GM23338 (cell line): ENCODE results near the gene TEX51. TPM values are rescaled to one million over a fixed set of nuclear protein-coding genes. Genes with fewer than 3 reads are reported as not detected.

Experiments used
- ATAC-seq: fragments of 200-7000 bp; cut with Tn5 transposase; 3 replicates; pipeline ENCODE4 v1.9.1; 2020
- DNase-seq: peaks from one replicate; pipeline ENCODE4 v3.0.0-alpha.2; 2015; ENCODE audit warnings: low spot score
- H2AFZ ChIP-seq: fragments of 200-600 bp; sonication (generic); 2 replicates; pipeline ENCODE4 v1.8.0; 2016; ENCODE audit warnings: antibody characterized with exemption, mild to moderate bottlenecking, moderate library complexity
- H3F3A ChIP-seq: fragments of 200-600 bp; sonication (generic); replicated peaks from 2 replicates; pipeline ENCODE4 v1.8.0; 2017; ENCODE audit warnings: antibody characterized with exemption, mixed run types, low read depth
- H3K27ac ChIP-seq: fragments of 200-600 bp; sonication (generic); 2 replicates; pipeline ENCODE4 v1.6.1; 2016; ENCODE audit warnings: low read depth
- H3K27me3 ChIP-seq: fragments of 200-600 bp; sonication (generic); 2 replicates; pipeline ENCODE4 v1.8.0; 2016; ENCODE audit warnings: mild to moderate bottlenecking, mixed run types, moderate library complexity; ENCODE audit not compliant: insufficient read depth
- H3K36me3 ChIP-seq: fragments of 200-600 bp; sonication (generic); 2 replicates; pipeline ENCODE4 v1.8.0; 2016; ENCODE audit warnings: mild to moderate bottlenecking; ENCODE audit not compliant: insufficient read depth
- H3K4me1 ChIP-seq: fragments of 200-600 bp; sonication (generic); 2 replicates; pipeline ENCODE4 v1.8.0; 2016; ENCODE audit warnings: mild to moderate bottlenecking, moderate library complexity; ENCODE audit not compliant: insufficient read depth
- H3K4me2 ChIP-seq: fragments of 200-600 bp; sonication (generic); 2 replicates; pipeline ENCODE4 v1.7.1; 2017; ENCODE audit warnings: mixed run types
- H3K4me3 ChIP-seq: fragments of 200-600 bp; sonication (generic); 2 replicates; pipeline ENCODE4 v1.6.1; 2016; ENCODE audit warnings: mixed run types
- H3K79me2 ChIP-seq: fragments of 200-600 bp; sonication (generic); replicated peaks from 2 replicates; pipeline ENCODE4 v1.8.0; 2017; ENCODE audit warnings: mild to moderate bottlenecking; ENCODE audit not compliant: insufficient read depth
- H3K9me2 ChIP-seq: fragments of 200-600 bp; sonication (generic); 2 replicates; pipeline ENCODE4 v1.8.0; 2017; ENCODE audit not compliant: insufficient read depth
- H4K20me1 ChIP-seq: fragments of 200-600 bp; sonication (generic); replicated peaks from 2 replicates; pipeline ENCODE4 v1.8.0; 2017; ENCODE audit warnings: mild to moderate bottlenecking; ENCODE audit not compliant: insufficient read depth
- H3K27ac Mint-ChIP-seq: 2 replicates; pipeline ENCODE4 v1.8.0; 2020; ENCODE audit warnings: inconsistent platforms, mild to moderate bottlenecking, moderate library complexity, mixed read lengths
- H3K27me3 Mint-ChIP-seq: 3 replicates; pipeline ENCODE4 v1.8.0; 2022; ENCODE audit warnings: low read depth, mild to moderate bottlenecking, moderate library complexity, mixed read lengths, inconsistent platforms; ENCODE audit not compliant: insufficient read depth, poor library complexity
- H3K36me3 Mint-ChIP-seq: 3 replicates; pipeline ENCODE4 v1.8.0; 2021; ENCODE audit warnings: low read depth, mild to moderate bottlenecking, inconsistent platforms, moderate library complexity, mixed read lengths
- H3K4me1 Mint-ChIP-seq: 3 replicates; pipeline ENCODE4 v1.8.0; 2020; ENCODE audit warnings: mild to moderate bottlenecking, inconsistent platforms, mixed read lengths
- H3K4me3 Mint-ChIP-seq: 3 replicates; pipeline ENCODE4 v1.8.0; 2021; ENCODE audit warnings: moderate library complexity, mild to moderate bottlenecking, inconsistent platforms, mixed read lengths
- H3K9me3 Mint-ChIP-seq: 3 replicates; pipeline ENCODE4 v1.8.0; 2020; ENCODE audit warnings: moderate library complexity, mild to moderate bottlenecking, inconsistent platforms, mixed read lengths
- CREB1 ChIP-seq: fragments of 250-450 bp; sonication (Bioruptor Pico); IDR thresholded peaks from 2 replicates; pipeline ENCODE4 v1.5.0; 2020; ENCODE audit warnings: low read depth, mild to moderate bottlenecking, moderate library complexity
- CTCF ChIP-seq, 2 experiments: fragments of 200-600 bp in 1 of 2; sonication (generic) in 1 of 2; conservative IDR thresholded peaks; 2 replicates each; pipeline versions ENCODE4 v1.5.1 to v1.6.1; 2016 to 2017; ENCODE audit warnings: antibody characterized with exemption in 2 of 2, low read depth in 2 of 2, mild to moderate bottlenecking in 2 of 2, moderate library complexity in 1 of 2
- ETS1 ChIP-seq: IDR thresholded peaks from 2 replicates; pipeline ENCODE4 v1.6.1; 2016; ENCODE audit warnings: antibody characterized with exemption
- EZH2phosphoT487 ChIP-seq: fragments of 200-600 bp; sonication (generic); IDR thresholded peaks from one replicate; pipeline ENCODE4 v1.8.1; 2018; ENCODE audit warnings: antibody characterized with exemption; ENCODE audit not compliant: unreplicated experiment
- POLR2AphosphoS5 ChIP-seq: IDR thresholded peaks from 2 replicates; pipeline ENCODE4 v1.6.1; 2016; ENCODE audit warnings: antibody characterized with exemption, low read depth
- ZNF114 ChIP-seq: fragments of 250-450 bp; sonication (Bioruptor Pico); IDR thresholded peaks from 2 replicates; pipeline ENCODE4 v1.5.0; 2020; ENCODE audit warnings: mild to moderate bottlenecking, moderate library complexity
- ZNF462 ChIP-seq: fragments of 250-450 bp; sonication (Bioruptor Pico); IDR thresholded peaks from 2 replicates; pipeline ENCODE4 v1.5.0; 2020; ENCODE audit warnings: mild to moderate bottlenecking, moderate library complexity
- polyA plus RNA-seq: library from polyadenylated mRNA; unstranded; fragments of >200 nt; fragmentation: Nextera tagmentation; extraction: Ambion mirVana; gene quantifications from 2 replicates; pipeline ENCODE4 v1.2.1, GENCODE V29; 2016
- total RNA-seq: library from RNA; depleted of rRNA; stranded (reverse); fragments of >200 nt; shearing (Covaris generic); gene quantifications from 2 replicates; pipeline ENCODE4 v1.2.3, GENCODE V29; 2014

Gene TEX51
- total and polyA plus RNA-seq, 2 experiments from 2014 or later = not detected

GRCh38 chr2:126849486-126849885, 49.2 kb upstream of the TEX51 start:
- peaks cover 2% of the 10 kb centered on the region for H3K27me3 Mint-ChIP-seq
- Histone ChIP-seq H3K9me2 (0 out of 2 replicates have a peak, but pooled peaks cover 11% of the 10 kb centered on the region), H3K4me2 (no peak overlapping the region), H3K4me3 (no peak overlapping the region), H3K27ac (no peak overlapping the region), H3K27me3 (no peaks in the 10 kb centered on the region), H3F3A (no peaks in the 10 kb centered on the region), H3K36me3 (no peaks in the 10 kb centered on the region), H3K79me2 (no peaks in the 10 kb centered on the region), H2AFZ (no peak overlapping the region), H3K4me1 (no peaks in the 10 kb centered on the region), H4K20me1 (no peaks in the 10 kb centered on the region)
- H3K9me3 Mint-ChIP-seq = no peaks in the 10 kb centered on the region
- no peak for TF ChIP-seq ETS1
- no peaks in the 10 kb centered on the region for H3K4me1 Mint-ChIP-seq
- ATAC-seq (no peak), DNase-seq (no peak)
- no peaks in the 10 kb centered on the region for H3K36me3 Mint-ChIP-seq
- H3K27ac Mint-ChIP-seq = no peak overlapping the region
- no peak overlapping the region for H3K4me3 Mint-ChIP-seq

GRCh38 chr2:126849991-126850535, 48.6 kb upstream of the TEX51 start:
- Mint-ChIP-seq H3K4me1 (no peaks in the 10 kb centered on the region), H3K9me3 (no peaks in the 10 kb centered on the region), H3K36me3 (no peaks in the 10 kb centered on the region), H3K27me3 (peaks cover 2% of the 10 kb centered on the region), H3K27ac (no peak overlapping the region), H3K4me3 (no peak overlapping the region)
- H3K4me3 ChIP-seq = no peak overlapping the region
- H3F3A ChIP-seq = no peaks in the 10 kb centered on the region
- H3K27me3 ChIP-seq = no peaks in the 10 kb centered on the region
- ATAC-seq (no peak), DNase-seq (no peak)
- no peak overlapping the region for H3K4me2 ChIP-seq
- H2AFZ ChIP-seq = no peak overlapping the region
- no peaks in the 10 kb centered on the region for H4K20me1 ChIP-seq
- 0 out of 2 replicates have a peak, but pooled peaks cover 11% of the 10 kb centered on the region for H3K9me2 ChIP-seq
- no peak for TF ChIP-seq ZNF114 (CRISPR knock-in tag)
- no peaks in the 10 kb centered on the region for H3K79me2 ChIP-seq
- no peak overlapping the region for H3K27ac ChIP-seq
- no peaks in the 10 kb centered on the region for H3K36me3 ChIP-seq
- H3K4me1 ChIP-seq = no peaks in the 10 kb centered on the region

- Histone ChIP-seq H2AFZ (no peak overlapping the region), H3K4me2 (no peak overlapping the region), H3K9me2 (0 out of 2 replicates have a peak, but pooled peaks cover 11% of the 10 kb centered on the region), H3K27ac (no peak overlapping the region), H4K20me1 (no peaks in the 10 kb centered on the region), H3K4me1 (no peaks in the 10 kb centered on the region), H3K79me2 (no peaks in the 10 kb centered on the region), H3K36me3 (no peaks in the 10 kb centered on the region), H3K4me3 (no peak overlapping the region), H3K27me3 (no peaks in the 10 kb centered on the region), H3F3A (no peaks in the 10 kb centered on the region)
- H3K36me3 Mint-ChIP-seq = no peaks in the 10 kb centered on the region
- no peak overlapping the region for H3K27ac Mint-ChIP-seq
- TF ChIP-seq CREB1 (CRISPR knock-in tag) (no peak), ZNF462 (CRISPR knock-in tag) (no peak), CTCF (conservative IDR thresholded peaks at IDR 0.05; ENCODE audit: low read depth in 2 of 2) (peak in 1 of 2 experiments; percentile 33; a peak in 2 of 4 replicates), POLR2AphosphoS5 (no peak), EZH2phosphoT487 (no peak)
- ATAC-seq = no peak
- H3K4me3 Mint-ChIP-seq = no peak overlapping the region
- H3K4me1 Mint-ChIP-seq = no peaks in the 10 kb centered on the region
- DNase-seq = no peak
- H3K27me3 Mint-ChIP-seq = peaks cover 2% of the 10 kb centered on the region
- no peaks in the 10 kb centered on the region; the same call in 2 of the 3 replicates for H3K9me3 Mint-ChIP-seq
Observed at GRCh38 chr2:126850940-126851339, 47.8 kb upstream of the TEX51 start.
